Caco-2 (cell line): ENCODE results near the gene TMED1. TPM values are rescaled to one million over a fixed set of nuclear protein-coding genes. Genes with fewer than 3 reads are reported as not detected.

Source experiments
- BruUV-seq: library from RNA; stranded (reverse); fragments of 400-500 nt; replicated peaks from 2 replicates; lab custom pipeline; 2021; lab: Mats Ljungman, UMichigan
- CTCF ChIA-PET: fragments of 300-600 bp; sonication (Branson Sonifier 250); formaldehyde crosslinking; loops from one replicate; lab custom pipeline; 2022; ENCODE audit warnings: antibody characterized with exemption; lab: Charles Lee
- POLR2A ChIA-PET: fragments of 300-600 bp; sonication (Branson Sonifier 250); formaldehyde crosslinking; loops from one replicate; lab custom pipeline; 2022; ENCODE audit warnings: antibody characterized with exemption; lab: Charles Lee
- DNase-seq, 2 experiments: peaks; one replicate each; pipeline versions ENCODE4 v3.0.0 to v3.0.0-alpha.2; 2020 to 2022
- H3K27me3 ChIP-seq: replicated peaks from 2 replicates; pipeline ENCODE4 v1.6.0; 2011; ENCODE audit warnings: low read length; ENCODE audit not compliant: control insufficient read depth, insufficient read depth
- H3K36me3 ChIP-seq: 2 replicates; pipeline ENCODE4 v1.5.1; 2011; ENCODE audit warnings: low read length; ENCODE audit not compliant: control insufficient read depth, insufficient read depth
- H3K4me1 ChIP-seq: fragments of 250-450 bp; sonication (Bioruptor Pico); 2 replicates; pipeline ENCODE4 v1.5.1; 2020; ENCODE audit warnings: mild to moderate bottlenecking
- H3K4me3 ChIP-seq: 2 replicates; pipeline ENCODE4 v1.5.1; 2011; ENCODE audit warnings: low read depth, mild to moderate bottlenecking, control low read depth, low read length
- H3K9me3 ChIP-seq: fragments of 250-450 bp; sonication (Bioruptor Pico); 2 replicates; pipeline ENCODE4 v1.5.1; 2020; ENCODE audit warnings: mild to moderate bottlenecking, moderate library complexity
- H3K27ac Mint-ChIP-seq: one replicate; pipeline ENCODE4 v1.8.0; 2022; ENCODE audit warnings: mixed read lengths; ENCODE audit not compliant: unreplicated experiment
- H3K27me3 Mint-ChIP-seq: one replicate; pipeline ENCODE4 v1.8.0; 2022; ENCODE audit warnings: mixed read lengths; ENCODE audit not compliant: insufficient read depth, unreplicated experiment
- H3K36me3 Mint-ChIP-seq: one replicate; pipeline ENCODE4 v1.8.0; 2022; ENCODE audit warnings: mild to moderate bottlenecking, mixed read lengths; ENCODE audit not compliant: insufficient read depth, unreplicated experiment
- H3K4me1 Mint-ChIP-seq: one replicate; pipeline ENCODE4 v1.8.0; 2022; ENCODE audit warnings: low read depth, mixed read lengths; ENCODE audit not compliant: unreplicated experiment
- H3K4me3 Mint-ChIP-seq: one replicate; pipeline ENCODE4 v1.8.0; 2022; ENCODE audit warnings: mild to moderate bottlenecking, moderate library complexity, mixed read lengths; ENCODE audit not compliant: unreplicated experiment
- H3K9me3 Mint-ChIP-seq: one replicate; pipeline ENCODE4 v1.8.0; 2022; ENCODE audit warnings: mixed read lengths; ENCODE audit not compliant: unreplicated experiment
- intact Hi-C: fragments of 100-400 bp; cut with micrococcal nuclease; formaldehyde crosslinking; loops from one replicate; pipeline ENCODE4 v1.10.0; 2022; ENCODE audit not compliant: unreplicated experiment
- total RNA-seq: library from RNA; stranded (reverse); gene quantifications from 2 replicates; pipeline ENCODE4 v1.2.3, GENCODE V29; 2022
- TF ChIP-seq, protein P1 (sequence below), 2 experiments: fragments of 200-600 bp in 1 of 2; IDR thresholded peaks; 1 replicate in 1 of 2; 2 replicates in 1 of 2; pipeline versions ENCODE4 v1.5.1 to v1.8.0; 2011 to 2022; ENCODE audit warnings: antibody characterized with exemption in 1 of 2, control low read depth in 1 of 2, inconsistent platforms in 1 of 2, low read depth in 1 of 2, low read length in 1 of 2, mild to moderate bottlenecking in 1 of 2, moderate library complexity in 1 of 2; ENCODE audit not compliant: insufficient read depth in 1 of 2, severe bottlenecking in 1 of 2, unreplicated experiment in 1 of 2

Gene TMED1
- total RNA-seq, 1 experiment from 2014 or later: 41.4 TPM

DNA sequence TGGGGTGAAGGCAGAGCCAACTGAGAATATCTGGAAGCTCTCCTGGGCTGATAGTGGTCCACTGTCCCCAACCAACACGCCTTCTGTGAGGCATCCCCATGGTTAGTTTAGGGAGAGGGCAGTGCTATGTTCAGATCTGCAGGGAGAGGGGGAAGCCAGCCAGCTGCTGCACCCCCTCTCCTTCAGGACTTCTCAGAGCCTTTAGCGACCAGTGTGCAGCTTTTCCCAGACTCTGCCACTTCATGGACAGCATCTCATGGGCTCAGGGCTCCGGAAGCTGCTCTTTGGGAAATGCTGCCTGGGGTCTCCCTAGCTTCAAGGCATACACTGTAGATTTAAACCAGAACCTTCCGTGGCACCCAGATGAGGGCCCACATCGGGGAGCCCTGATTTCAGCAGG, 33.5 kb downstream of the TMED1 start:
- intact Hi-C loops: no loop called here
- Histone ChIP-seq H3K4me1 (no peaks in the 10 kb centered on the region), H3K4me3 (no peak overlapping the region), H3K9me3 (no peaks in the 10 kb centered on the region), H3K36me3 (no peaks in the 10 kb centered on the region; the same call in 1 of the 2 replicates), H3K27me3 (no peaks in the 10 kb centered on the region)
- POLR2A ChIA-PET: no interaction called here
- Mint-ChIP-seq H3K27ac (no peak overlapping the region), H3K27me3 (no peaks in the 10 kb centered on the region), H3K9me3 (no peaks in the 10 kb centered on the region), H3K36me3 (peaks cover 53% of the 10 kb centered on the region), H3K4me3 (no peak overlapping the region), H3K4me1 (no peaks in the 10 kb centered on the region)
- no peak for DNase-seq
- CTCF ChIA-PET: no interaction called here
- TF ChIP-seq, protein P1, sequence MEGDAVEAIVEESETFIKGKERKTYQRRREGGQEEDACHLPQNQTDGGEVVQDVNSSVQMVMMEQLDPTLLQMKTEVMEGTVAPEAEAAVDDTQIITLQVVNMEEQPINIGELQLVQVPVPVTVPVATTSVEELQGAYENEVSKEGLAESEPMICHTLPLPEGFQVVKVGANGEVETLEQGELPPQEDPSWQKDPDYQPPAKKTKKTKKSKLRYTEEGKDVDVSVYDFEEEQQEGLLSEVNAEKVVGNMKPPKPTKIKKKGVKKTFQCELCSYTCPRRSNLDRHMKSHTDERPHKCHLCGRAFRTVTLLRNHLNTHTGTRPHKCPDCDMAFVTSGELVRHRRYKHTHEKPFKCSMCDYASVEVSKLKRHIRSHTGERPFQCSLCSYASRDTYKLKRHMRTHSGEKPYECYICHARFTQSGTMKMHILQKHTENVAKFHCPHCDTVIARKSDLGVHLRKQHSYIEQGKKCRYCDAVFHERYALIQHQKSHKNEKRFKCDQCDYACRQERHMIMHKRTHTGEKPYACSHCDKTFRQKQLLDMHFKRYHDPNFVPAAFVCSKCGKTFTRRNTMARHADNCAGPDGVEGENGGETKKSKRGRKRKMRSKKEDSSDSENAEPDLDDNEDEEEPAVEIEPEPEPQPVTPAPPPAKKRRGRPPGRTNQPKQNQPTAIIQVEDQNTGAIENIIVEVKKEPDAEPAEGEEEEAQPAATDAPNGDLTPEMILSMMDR (IDR thresholded peaks at IDR 0.05; ENCODE audit: insufficient read depth in 1 of 2, low read depth in 1 of 2, low read length in 1 of 2, severe bottlenecking in 1 of 2, unreplicated experiment in 1 of 2): no peak
- BruUV-seq: no TSS peak

DNA sequence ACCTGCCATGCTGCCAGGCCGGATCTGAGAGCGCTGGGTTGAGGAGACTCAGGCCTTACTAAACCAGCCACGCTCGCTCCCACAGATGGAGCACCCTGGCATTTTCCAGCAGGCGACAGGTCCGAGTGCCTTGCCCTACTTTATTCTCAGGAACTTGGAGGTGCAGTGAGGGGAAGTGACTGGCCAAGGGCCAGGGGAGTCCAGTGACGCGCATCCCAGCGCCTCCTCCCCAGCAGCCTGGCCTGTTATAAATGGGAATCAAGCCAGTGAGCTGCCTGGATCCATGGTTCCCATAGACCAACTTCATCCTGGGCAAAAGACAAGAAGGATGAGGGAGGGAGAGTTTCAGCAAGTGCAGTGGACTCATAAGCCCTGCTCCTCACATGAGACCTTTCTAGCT, 35.5 kb downstream of the TMED1 start:
- ChIA-PET CTCF (no interaction called here), POLR2A (no interaction called here)
- no peaks in the 10 kb centered on the region for H3K9me3 Mint-ChIP-seq
- TF ChIP-seq, protein P1 (IDR thresholded peaks at IDR 0.05; ENCODE audit: insufficient read depth in 1 of 2, low read depth in 1 of 2, low read length in 1 of 2, severe bottlenecking in 1 of 2, unreplicated experiment in 1 of 2): no peak
- DNase-seq: no peak
- no peak overlapping the region for H3K4me3 ChIP-seq
- H3K36me3 ChIP-seq: no peaks in the 10 kb centered on the region; the same call in none of the 2 replicates
- no peaks in the 10 kb centered on the region for H3K27me3 Mint-ChIP-seq
- H3K4me3 Mint-ChIP-seq: no peak overlapping the region
- intact Hi-C loops: no loop called here
- H3K27ac Mint-ChIP-seq: no peak overlapping the region
- BruUV-seq: no TSS peak
- H3K9me3 ChIP-seq: no peaks in the 10 kb centered on the region
- no peaks in the 10 kb centered on the region for H3K27me3 ChIP-seq
- peaks cover 68% of the 10 kb centered on the region for H3K36me3 Mint-ChIP-seq
- H3K4me1 Mint-ChIP-seq: no peaks in the 10 kb centered on the region
- no peaks in the 10 kb centered on the region for H3K4me1 ChIP-seq

DNA sequence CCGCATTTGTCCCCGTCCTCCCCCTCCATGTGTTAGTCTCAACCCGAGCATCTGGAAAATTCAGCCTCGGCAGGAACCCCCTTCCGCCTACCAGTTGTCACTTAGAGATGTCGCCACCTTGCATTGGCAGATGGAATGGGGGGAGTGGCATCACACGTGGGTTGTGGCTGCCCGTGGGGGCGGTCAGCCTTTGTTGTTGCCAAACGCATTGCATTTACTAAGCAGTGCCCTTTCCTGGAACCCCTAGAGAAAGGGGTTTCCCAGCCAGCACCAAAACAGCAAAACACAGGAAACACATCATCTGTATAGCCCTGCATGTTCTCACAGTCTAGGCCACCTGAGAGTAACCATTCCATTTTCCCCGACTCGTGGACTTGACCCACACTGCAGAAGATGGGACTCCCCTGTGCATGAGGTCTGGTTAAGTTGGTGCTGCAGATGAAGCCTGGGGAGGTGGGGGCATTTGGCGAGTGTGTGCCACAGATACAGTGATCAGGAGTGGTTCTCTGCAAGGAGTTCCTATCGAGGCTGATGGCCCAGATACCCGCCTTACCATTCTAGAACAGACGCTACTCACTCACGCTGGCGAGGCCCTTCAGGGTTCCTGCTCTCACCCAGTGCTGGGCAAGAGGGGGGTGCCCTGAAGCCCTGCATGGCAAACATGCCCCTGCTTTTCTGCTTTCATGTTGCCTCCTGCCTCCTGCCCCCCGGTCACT, 38.3 kb downstream of the TMED1 start:
- no peak for DNase-seq
- H3K9me3 Mint-ChIP-seq: no peaks in the 10 kb centered on the region
- Histone ChIP-seq H3K4me3 (no peak overlapping the region), H3K36me3 (no peaks in the 10 kb centered on the region; the same call in none of the 2 replicates), H3K4me1 (no peaks in the 10 kb centered on the region), H3K27me3 (no peaks in the 10 kb centered on the region), H3K9me3 (no peaks in the 10 kb centered on the region)
- H3K4me1 Mint-ChIP-seq: no peaks in the 10 kb centered on the region
- intact Hi-C loops: no loop called here
- no peaks in the 10 kb centered on the region for H3K27me3 Mint-ChIP-seq
- BruUV-seq: no TSS peak
- no peak overlapping the region for H3K4me3 Mint-ChIP-seq
- H3K36me3 Mint-ChIP-seq: peaks cover 82% of the 10 kb centered on the region
- H3K27ac Mint-ChIP-seq: no peak overlapping the region
- ChIA-PET POLR2A (no interaction called here), CTCF (no interaction called here)
- TF ChIP-seq, protein P1 (IDR thresholded peaks at IDR 0.05; ENCODE audit: insufficient read depth in 1 of 2, low read depth in 1 of 2, low read length in 1 of 2, severe bottlenecking in 1 of 2, unreplicated experiment in 1 of 2): no peak
